ENCODE data around the gene CAPRIN2. TPM values are rescaled to one million over a fixed set of nuclear protein-coding genes. Genes with fewer than 3 reads are reported as not detected.

The CAPRIN2 gene
- total RNA-seq (2021), result 16.4 and 16.7 TPM in 2 replicates
- percentile 68 among the genes with signal in this experiment for Bru-seq, nascent RNA
- percentile 72 among the genes with signal in this experiment for BruChase-seq, experiment 1, labeled RNA remaining after a 2-hour chase
- BruChase-seq, experiment 2, labeled RNA remaining after a 6-hour chase, result percentile 57 among the genes with signal in this experiment
- long read RNA-seq, partial matches to known transcripts, result 0 of 4 reads
- long read RNA-seq, other reads (novel, unspliced or antisense), result 3 of 4 reads

GRCh38 chr12:30754750-30755394 lies at the start of gene CAPRIN2:
TSS of gene CAPRIN2 (minus strand) at chr12:30754951. CDS start at chr12:30753520, 1,431 bp downstream.
- POLR2A ChIA-PET (ENCODE audit: low non-redundant PET), result interaction anchor here (0.6 to 0.8 kb wide), 2 partner anchors 21 to 40 kb away, joined by 3 read pairs; no protein-coding TSS in a partner anchor

GRCh38 chr12:30797689-30798088 lies 42.9 kb upstream of the CAPRIN2 start:
- intact Hi-C loops (cut with micrococcal nuclease; ENCODE audit: unreplicated experiment), result no loop called here
- Histone ChIP-seq H3K36me3 (ENCODE audit: insufficient read depth, low read length, poor library complexity, severe bottlenecking) (no peaks in the 10 kb centered on the region), H3K4me1 (ENCODE audit: insufficient read depth, low read length, poor library complexity, severe bottlenecking) (peaks cover 20% of the 10 kb centered on the region), H3K9me3 (ENCODE audit: low read depth, low read length, poor library complexity, severe bottlenecking) (no peaks in the 10 kb centered on the region), H3K27ac (ENCODE audit: low read depth, low read length, poor library complexity, severe bottlenecking) (no peak overlapping the region), H3K27me3 (replicated peaks; ENCODE audit: insufficient read depth, low read depth, low read length, poor library complexity) (no peaks in the 10 kb centered on the region), H3K4me3 (ENCODE audit: low read depth, low read length, poor library complexity, severe bottlenecking) (no peak overlapping the region)
- no TSS peak for BruUV-seq (replicated peaks)
- ChIA-PET CTCF (no interaction called here), POLR2A (ENCODE audit: low non-redundant PET) (no interaction called here)
- TF ChIP-seq CTCF (conservative IDR thresholded peaks at IDR 0.05; ENCODE audit: low read depth, low read length) (no peak), EZH2 (IDR thresholded peaks at IDR 0.05; ENCODE audit: borderline replicate concordance, low read depth, low read length, poor library complexity, severe bottlenecking) (no peak)
- DNase-seq (ENCODE audit: low spot score), result no peak

More at GRCh38 chr12:30754750-30755394, at the start of gene CAPRIN2:
- H3K4me3 ChIP-seq (ENCODE audit: low read depth, low read length, poor library complexity, severe bottlenecking), result peak within 1 kb of the TSS; percentile 83
- intact Hi-C loops (cut with micrococcal nuclease; ENCODE audit: unreplicated experiment), result loop anchor here (2.0 kb wide), 1 partner anchor 40 kb away; no protein-coding TSS in a partner anchor
- H3K36me3 ChIP-seq (ENCODE audit: insufficient read depth, low read length, poor library complexity, severe bottlenecking), result no peaks in the 10 kb centered on the region
- no TSS peak for BruUV-seq (replicated peaks)
- TF ChIP-seq CTCF (conservative IDR thresholded peaks at IDR 0.05; ENCODE audit: low read depth, low read length) (peak; percentile 45), EZH2 (IDR thresholded peaks at IDR 0.05; ENCODE audit: borderline replicate concordance, low read depth, low read length, poor library complexity, severe bottlenecking) (no peak)
- no peaks in the 10 kb centered on the region for H3K9me3 ChIP-seq (ENCODE audit: low read depth, low read length, poor library complexity, severe bottlenecking)
- H3K27ac ChIP-seq (ENCODE audit: low read depth, low read length, poor library complexity, severe bottlenecking), result peak within 1 kb of the TSS; percentile 61
- H3K27me3 ChIP-seq (replicated peaks; ENCODE audit: insufficient read depth, low read depth, low read length, poor library complexity), result no peaks in the 10 kb centered on the region
- DNase-seq (ENCODE audit: low spot score), result peak; percentile 97
- CTCF ChIA-PET, result interaction anchor here (0.7 kb wide), 1 partner anchor 30 kb away, joined by 3 read pairs; no protein-coding TSS in a partner anchor
- H3K4me1 ChIP-seq (ENCODE audit: insufficient read depth, low read length, poor library complexity, severe bottlenecking), result peaks cover 15% of the 10 kb centered on the region

- Histone ChIP-seq H3K9me3 (ENCODE audit: low read depth, low read length, poor library complexity, severe bottlenecking) (no peaks in the 10 kb centered on the region), H3K27me3 (replicated peaks; ENCODE audit: insufficient read depth, low read depth, low read length, poor library complexity) (no peaks in the 10 kb centered on the region), H3K4me3 (ENCODE audit: low read depth, low read length, poor library complexity, severe bottlenecking) (peak overlapping the region; percentile 61), H3K4me1 (ENCODE audit: insufficient read depth, low read length, poor library complexity, severe bottlenecking) (peaks cover 26% of the 10 kb centered on the region), H3K36me3 (ENCODE audit: insufficient read depth, low read length, poor library complexity, severe bottlenecking) (no peaks in the 10 kb centered on the region), H3K27ac (ENCODE audit: low read depth, low read length, poor library complexity, severe bottlenecking) (no peak overlapping the region)
- TF ChIP-seq CTCF (conservative IDR thresholded peaks at IDR 0.05; ENCODE audit: low read depth, low read length) (no peak), EZH2 (IDR thresholded peaks at IDR 0.05; ENCODE audit: borderline replicate concordance, low read depth, low read length, poor library complexity, severe bottlenecking) (no peak)
- BruUV-seq (replicated peaks), result no TSS peak
- POLR2A ChIA-PET (ENCODE audit: low non-redundant PET), result no interaction called here
- intact Hi-C loops (cut with micrococcal nuclease; ENCODE audit: unreplicated experiment), result no loop called here
- CTCF ChIA-PET, result no interaction called here
- DNase-seq (ENCODE audit: low spot score), result no peak
These were observed 42.2 kb upstream of the CAPRIN2 start for GRCh38 chr12:30796891-30797371.

All from A673 (cell line).